Gastrocnemius medialis (tissue), 4 donors: ENCODE data around the gene COMMD2.

ENCODE experiments used
- POLR2A ChIP-seq, 2 donors: fragments of 450-650 bp; IDR thresholded peaks; one replicate each; pipeline ENCODE4 v1.6.1; 2017; ENCODE audit warnings: antibody characterized with exemption in 2 of 2, mild to moderate bottlenecking in 2 of 2, moderate library complexity in 2 of 2
- TF ChIP-seq, protein P1 (sequence below), 5 experiments: fragments of 450-650 bp in 3 of 5; fragments of 200-600 bp in 2 of 5; sonication (generic) in 2 of 5; IDR thresholded peaks in 4 of 5; conservative IDR thresholded peaks in 1 of 5; 1 replicate in 4 of 5; 2 replicates in 1 of 5; pipeline ENCODE4 v1.5.1; 2016 to 2019; ENCODE audit warnings: antibody characterized with exemption in 5 of 5, mild to moderate bottlenecking in 3 of 5, moderate library complexity in 3 of 5

- TF ChIP-seq, protein P1, sequence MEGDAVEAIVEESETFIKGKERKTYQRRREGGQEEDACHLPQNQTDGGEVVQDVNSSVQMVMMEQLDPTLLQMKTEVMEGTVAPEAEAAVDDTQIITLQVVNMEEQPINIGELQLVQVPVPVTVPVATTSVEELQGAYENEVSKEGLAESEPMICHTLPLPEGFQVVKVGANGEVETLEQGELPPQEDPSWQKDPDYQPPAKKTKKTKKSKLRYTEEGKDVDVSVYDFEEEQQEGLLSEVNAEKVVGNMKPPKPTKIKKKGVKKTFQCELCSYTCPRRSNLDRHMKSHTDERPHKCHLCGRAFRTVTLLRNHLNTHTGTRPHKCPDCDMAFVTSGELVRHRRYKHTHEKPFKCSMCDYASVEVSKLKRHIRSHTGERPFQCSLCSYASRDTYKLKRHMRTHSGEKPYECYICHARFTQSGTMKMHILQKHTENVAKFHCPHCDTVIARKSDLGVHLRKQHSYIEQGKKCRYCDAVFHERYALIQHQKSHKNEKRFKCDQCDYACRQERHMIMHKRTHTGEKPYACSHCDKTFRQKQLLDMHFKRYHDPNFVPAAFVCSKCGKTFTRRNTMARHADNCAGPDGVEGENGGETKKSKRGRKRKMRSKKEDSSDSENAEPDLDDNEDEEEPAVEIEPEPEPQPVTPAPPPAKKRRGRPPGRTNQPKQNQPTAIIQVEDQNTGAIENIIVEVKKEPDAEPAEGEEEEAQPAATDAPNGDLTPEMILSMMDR (IDR thresholded peaks at IDR 0.05 in 4 of 5, conservative IDR thresholded peaks at IDR 0.05 in 1 of 5): no peak
- TF ChIP-seq POLR2A (IDR thresholded peaks at IDR 0.05): no peak
These were observed 8.1 kb downstream of the COMMD2 start for GRCh38 chr3:149744151-149744550.
